SK-N-SH (cell line): ENCODE measurements around the gene CATSPER4. TPM values are rescaled to one million over a fixed set of nuclear protein-coding genes. Genes with fewer than 3 reads are reported as not detected.

Experiments
- CTCF ChIA-PET: fragments of 300-600, 350-600 bp; formaldehyde crosslinking; extraction: SDS; loops from one replicate; lab custom pipeline; 2021; lab: Yijun Ruan, JAX
- POLR2A ChIA-PET: fragments of 350-600 bp; sonication (Branson Sonifier 250); formaldehyde crosslinking; extraction: SDS; loops from one replicate; lab custom pipeline; 2020; ENCODE audit warnings: antibody characterized with exemption, inconsistent platforms; lab: Yijun Ruan, JAX
- DNase-seq: peaks from one replicate; pipeline ENCODE4 v3.0.0; 2012
- H2AFZ ChIP-seq: fragments of 200-600 bp; sonication (generic); 2 replicates; pipeline ENCODE4 v1.8.1; 2016; ENCODE audit warnings: antibody characterized with exemption, mild to moderate bottlenecking, low read depth
- H3F3A ChIP-seq: fragments of 200-600 bp; sonication (generic); replicated peaks from 2 replicates; pipeline ENCODE3; 2016; ENCODE audit warnings: antibody characterized with exemption, mild to moderate bottlenecking; ENCODE audit not compliant: insufficient read depth
- H3K27ac ChIP-seq, 2 experiments: fragments of 200-500 bp in 1 of 2; fragments of 200-600 bp in 1 of 2; sonication (Bioruptor generic) in 1 of 2; sonication (generic), shearing (Covaris generic) in 1 of 2; 2 replicates each; pipeline versions ENCODE4 v1.5.1 to v1.6.1; 2014 to 2016; ENCODE audit warnings: low read depth in 2 of 2, inconsistent platforms in 1 of 2, low read length in 1 of 2, mild to moderate bottlenecking in 1 of 2, mixed read lengths in 1 of 2
- H3K27me3 ChIP-seq: fragments of 200-600 bp; sonication (generic), shearing (Covaris generic); 2 replicates; pipeline ENCODE4 v1.6.1; 2016; ENCODE audit warnings: mixed run types; ENCODE audit not compliant: insufficient read depth
- H3K36me3 ChIP-seq, 2 experiments: fragments of 200-500 bp in 1 of 2; fragments of 200-600 bp in 1 of 2; sonication (Bioruptor generic) in 1 of 2; sonication (generic) in 1 of 2; replicated peaks in 1 of 2; 2 replicates each; pipeline versions ENCODE3 to v1.5.1; 2014 to 2016; ENCODE audit warnings: low read length in 1 of 2, mild to moderate bottlenecking in 1 of 2; ENCODE audit not compliant: insufficient read depth in 2 of 2, control insufficient read depth in 1 of 2
- H3K4me1 ChIP-seq, 2 experiments: fragments of 200-500 bp in 1 of 2; fragments of 200-600 bp in 1 of 2; sonication (Bioruptor generic) in 1 of 2; sonication (generic), shearing (Covaris generic) in 1 of 2; 2 replicates each; pipeline versions ENCODE4 v1.5.1 to v1.6.1; 2014 to 2016; ENCODE audit warnings: low read depth in 1 of 2, low read length in 1 of 2, mixed run types in 1 of 2; ENCODE audit not compliant: insufficient read depth in 2 of 2, control insufficient read depth in 1 of 2
- H3K4me2 ChIP-seq: fragments of 200-600 bp; sonication (generic), shearing (Covaris generic); 2 replicates; pipeline ENCODE4 v1.6.1; 2017; ENCODE audit warnings: mixed run types
- H3K4me3 ChIP-seq, 2 experiments: fragments of 200-500 bp in 1 of 2; fragments of 200-600 bp in 1 of 2; sonication (Bioruptor generic) in 1 of 2; sonication (generic), shearing (Covaris generic) in 1 of 2; 2 replicates each; pipeline versions ENCODE4 v1.5.1 to v1.8.1; 2014 to 2016; ENCODE audit warnings: low read depth in 2 of 2, inconsistent platforms in 1 of 2, low read length in 1 of 2, mild to moderate bottlenecking in 1 of 2, mixed read lengths in 1 of 2, moderate library complexity in 1 of 2
- H3K79me2 ChIP-seq: fragments of 200-600 bp; sonication (generic); 2 replicates; pipeline ENCODE4 v1.8.1; 2017; ENCODE audit warnings: mild to moderate bottlenecking; ENCODE audit not compliant: insufficient read depth
- H3K9ac ChIP-seq: fragments of 200-600 bp; sonication (generic); 2 replicates; pipeline ENCODE4 v1.6.1; 2017; ENCODE audit warnings: mixed run types
- H3K9me2 ChIP-seq: fragments of 200-600 bp; sonication (generic); 2 replicates; pipeline ENCODE4 v1.6.1; 2017; ENCODE audit warnings: mixed run types
- H3K9me3 ChIP-seq: fragments of 200-600 bp; sonication (generic); 2 replicates; pipeline ENCODE4 v1.6.1; 2017; ENCODE audit warnings: mixed run types, mild to moderate bottlenecking, moderate library complexity
- H4K20me1 ChIP-seq: fragments of 200-600 bp; sonication (generic); 2 replicates; pipeline ENCODE4 v1.6.1; 2017; ENCODE audit warnings: mild to moderate bottlenecking, mixed run types; ENCODE audit not compliant: insufficient read depth
- EP300 ChIP-seq, 2 experiments: IDR thresholded peaks; 2 replicates each; pipeline versions ENCODE4 v1.4.0 to v1.6.1; 2012; ENCODE audit warnings: borderline replicate concordance in 1 of 2, low read depth in 1 of 2, low read length in 1 of 2
- FOSL2 ChIP-seq: IDR thresholded peaks from 2 replicates; pipeline ENCODE4 v1.4.0; 2012; ENCODE audit warnings: low read depth, mild to moderate bottlenecking, moderate library complexity, borderline replicate concordance
- FOXJ3 ChIP-seq: sonication (generic); formaldehyde crosslinking; IDR thresholded peaks from 2 replicates; pipeline ENCODE4 v1.5.1; 2020; ENCODE audit warnings: mild to moderate bottlenecking, missing genetic modification reagents
- IRF3 ChIP-seq: fragments of 150-350 bp; IDR thresholded peaks from 2 replicates; pipeline ENCODE4 v1.6.1; 2016; ENCODE audit warnings: mild to moderate bottlenecking, low read depth, low read length
- MEF2A ChIP-seq: IDR thresholded peaks from 2 replicates; pipeline ENCODE4 v1.4.0; 2012; ENCODE audit warnings: low read depth, borderline replicate concordance
- RAD21 ChIP-seq: IDR thresholded peaks from 2 replicates; pipeline ENCODE4 v1.6.1; 2012; ENCODE audit warnings: mild to moderate bottlenecking, low read length
- SIN3A ChIP-seq: IDR thresholded peaks from 2 replicates; pipeline ENCODE4 v1.6.1; 2012; ENCODE audit warnings: low read depth, mild to moderate bottlenecking, low read length, moderate library complexity, borderline replicate concordance
- SMC3 ChIP-seq: IDR thresholded peaks from 2 replicates; pipeline ENCODE4 v1.6.1; 2012; ENCODE audit warnings: low read depth, low read length, improper control_type of control experiment
- YY1 ChIP-seq: IDR thresholded peaks from 2 replicates; pipeline ENCODE4 v1.4.0; 2012; ENCODE audit warnings: low read depth, mild to moderate bottlenecking
- WGBS: methylation state at CpG from one replicate; pipeline ENCODE4 v1.1.6; 2017; ENCODE audit warnings: low lambda C conversion rate; 5-methylcytosine and 5-hydroxymethylcytosine counted together
- polyA plus RNA-seq, 3 experiments: library from polyadenylated mRNA; depleted of rRNA; stranded (reverse); fragments of >200 nt; gene quantifications; 2 replicates each; pipeline ENCODE4 v1.2.3, GENCODE V29; 2012
- TF ChIP-seq, protein P1 (sequence below): IDR thresholded peaks from 2 replicates; pipeline ENCODE4 v1.4.0; 2012; ENCODE audit warnings: low read depth, borderline replicate concordance
- TF ChIP-seq, protein P2 (sequence below): IDR thresholded peaks from 2 replicates; pipeline ENCODE4; 2012

Gene CATSPER4
- polyA plus RNA-seq, 1 of the 3 experiments (the other 2 are of a cell fraction) = not detected

DNA sequence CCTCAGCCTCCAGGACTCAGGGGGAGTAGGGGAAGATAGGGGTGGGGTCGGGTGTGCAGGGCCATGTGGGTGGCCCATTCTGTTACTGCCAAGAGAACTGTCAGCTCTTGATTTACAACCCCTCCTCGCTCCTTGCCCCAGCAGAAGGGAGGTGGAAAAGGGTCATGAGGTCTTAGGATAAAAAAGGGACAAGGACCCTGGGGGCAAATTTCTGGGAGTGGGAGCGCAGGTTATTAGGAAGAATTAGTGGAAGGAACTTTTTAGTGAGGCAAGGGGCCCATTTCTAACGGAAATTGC, 30.7 kb upstream of the CATSPER4 start (continued):
- TF ChIP-seq, protein P1, sequence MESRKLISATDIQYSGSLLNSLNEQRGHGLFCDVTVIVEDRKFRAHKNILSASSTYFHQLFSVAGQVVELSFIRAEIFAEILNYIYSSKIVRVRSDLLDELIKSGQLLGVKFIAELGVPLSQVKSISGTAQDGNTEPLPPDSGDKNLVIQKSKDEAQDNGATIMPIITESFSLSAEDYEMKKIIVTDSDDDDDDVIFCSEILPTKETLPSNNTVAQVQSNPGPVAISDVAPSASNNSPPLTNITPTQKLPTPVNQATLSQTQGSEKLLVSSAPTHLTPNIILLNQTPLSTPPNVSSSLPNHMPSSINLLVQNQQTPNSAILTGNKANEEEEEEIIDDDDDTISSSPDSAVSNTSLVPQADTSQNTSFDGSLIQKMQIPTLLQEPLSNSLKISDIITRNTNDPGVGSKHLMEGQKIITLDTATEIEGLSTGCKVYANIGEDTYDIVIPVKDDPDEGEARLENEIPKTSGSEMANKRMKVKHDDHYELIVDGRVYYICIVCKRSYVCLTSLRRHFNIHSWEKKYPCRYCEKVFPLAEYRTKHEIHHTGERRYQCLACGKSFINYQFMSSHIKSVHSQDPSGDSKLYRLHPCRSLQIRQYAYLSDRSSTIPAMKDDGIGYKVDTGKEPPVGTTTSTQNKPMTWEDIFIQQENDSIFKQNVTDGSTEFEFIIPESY = no peak
- no peak for TF ChIP-seq IRF3
- no peak for TF ChIP-seq EP300 (IDR thresholded peaks at IDR 0.05; ENCODE audit: borderline replicate concordance in 1 of 2, low read depth in 1 of 2, low read length in 1 of 2)

DNA sequence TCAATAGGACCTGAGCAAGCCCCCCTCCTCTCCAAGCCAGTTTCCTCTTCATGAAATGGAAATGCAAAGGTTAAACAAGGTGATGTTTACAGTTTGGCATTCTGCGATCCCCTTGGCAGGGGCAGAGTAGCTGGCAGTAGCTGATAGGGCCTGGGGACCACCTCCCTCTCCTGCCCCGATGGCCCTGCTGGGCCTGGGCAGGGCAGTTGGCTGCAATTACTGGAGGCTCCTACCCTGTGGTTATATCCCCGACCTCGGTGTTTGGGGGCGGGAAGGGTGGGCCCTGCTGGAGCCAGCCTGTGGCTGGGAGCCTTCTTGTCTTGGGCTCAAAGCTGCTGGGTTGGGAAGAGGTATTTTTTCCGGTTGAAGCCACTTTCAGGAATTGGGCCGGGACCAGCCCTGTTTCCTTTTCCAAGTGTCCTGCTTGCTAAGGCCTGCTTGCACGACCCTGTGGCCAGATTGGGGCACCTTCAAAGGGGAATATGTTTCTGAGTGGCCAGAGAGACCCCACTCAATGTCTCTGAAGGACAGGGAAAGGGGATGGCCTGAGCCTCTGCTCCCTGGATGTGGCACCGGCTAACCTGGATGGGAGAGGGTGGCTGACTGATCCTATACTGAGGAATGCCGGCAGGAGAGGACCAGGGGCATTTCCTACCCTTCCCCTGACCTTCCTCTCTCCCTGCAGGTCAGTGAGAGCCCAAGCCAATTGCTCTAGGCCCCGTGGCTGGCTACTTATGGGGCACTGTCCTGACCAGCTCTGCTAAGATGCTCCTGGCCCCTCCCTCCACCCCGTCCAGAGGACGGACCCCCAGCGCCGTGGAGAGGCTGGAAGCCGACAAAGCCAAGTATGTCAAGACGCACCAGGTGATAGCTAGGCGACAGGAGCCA, 29.6 kb upstream of the CATSPER4 start:
- Histone ChIP-seq H3K27ac (no peak overlapping the region), H3K4me1 (peaks cover 6 to 32% of the 10 kb centered on the region in 2 experiments; a peak in 1 of 4 replicates), H3K9me2 (no peaks in the 10 kb centered on the region), H3K79me2 (no peaks in the 10 kb centered on the region), H3K4me2 (no peak overlapping the region), H3K27me3 (no peaks in the 10 kb centered on the region), H2AFZ (no peak overlapping the region), H3F3A (no peaks in the 10 kb centered on the region), H3K4me3 (no peak overlapping the region), H3K9me3 (no peaks in the 10 kb centered on the region), H3K36me3 (no peaks in the 10 kb centered on the region), H3K9ac (no peak overlapping the region), H4K20me1 (no peaks in the 10 kb centered on the region)
- WGBS = 82% methylated on average over 3 of the region's 18 CpGs
- ChIA-PET CTCF (interaction anchor here (1.0 to 13.7 kb wide), 8 partner anchors 9 to 161 kb away, joined by 3 to 131 read pairs (median 5); partner anchors contain the start of genes CEP85 and ZNF593), POLR2A (interaction anchor here (0.7 to 1.5 kb wide), 2 partner anchors 49 to 73 kb away, joined by 3 read pairs; partner anchors contain the start of genes CEP85 and PDIK1L)
- no peak for DNase-seq
- no peak for TF ChIP-seq RAD21
- TF ChIP-seq FOSL2 = no peak
- no peak for TF ChIP-seq MEF2A
- no peak for TF ChIP-seq SIN3A
- TF ChIP-seq SMC3 = no peak
- no peak for TF ChIP-seq FOXJ3 (CRISPR knock-in tag)
- TF ChIP-seq, protein P2, sequence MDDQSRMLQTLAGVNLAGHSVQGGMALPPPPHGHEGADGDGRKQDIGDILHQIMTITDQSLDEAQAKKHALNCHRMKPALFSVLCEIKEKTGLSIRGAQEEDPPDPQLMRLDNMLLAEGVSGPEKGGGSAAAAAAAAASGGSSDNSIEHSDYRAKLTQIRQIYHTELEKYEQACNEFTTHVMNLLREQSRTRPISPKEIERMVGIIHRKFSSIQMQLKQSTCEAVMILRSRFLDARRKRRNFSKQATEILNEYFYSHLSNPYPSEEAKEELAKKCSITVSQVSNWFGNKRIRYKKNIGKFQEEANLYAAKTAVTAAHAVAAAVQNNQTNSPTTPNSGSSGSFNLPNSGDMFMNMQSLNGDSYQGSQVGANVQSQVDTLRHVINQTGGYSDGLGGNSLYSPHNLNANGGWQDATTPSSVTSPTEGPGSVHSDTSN = no peak
- TF ChIP-seq YY1 = no peak
